B cell (primary cell): ENCODE data around the gene BTK. TPM values are rescaled to one million over a fixed set of nuclear protein-coding genes. Genes with fewer than 3 reads are reported as not detected.

Source experiments
- ATAC-seq: fragments of 200-7000 bp; cut with Tn5 transposase; one replicate; pipeline ENCODE4 v1.10.0; 2021; ENCODE audit warnings: low read depth, mild to moderate bottlenecking, moderate number of reproducible peaks, moderate library complexity
- CTCF ChIA-PET: fragments of 350-600 bp; sonication (Branson Sonifier 250); formaldehyde crosslinking; loops from one replicate; lab custom pipeline; 2021; ENCODE audit warnings: antibody characterized with exemption, inconsistent platforms; lab: Charles Lee
- POLR2A ChIA-PET: fragments of 350-600 bp; sonication (Branson Sonifier 250); formaldehyde crosslinking; loops from one replicate; lab custom pipeline; 2021; ENCODE audit warnings: antibody characterized with exemption; lab: Charles Lee
- DNase-seq: peaks from one replicate; pipeline ENCODE4 v3.0.0; 2013
- H2AFZ ChIP-seq: 2 replicates; pipeline ENCODE4 v1.6.1; 2012; ENCODE audit warnings: mild to moderate bottlenecking, low read depth, low read length; ENCODE audit not compliant: insufficient read depth, poor library complexity, severe bottlenecking
- H3K27ac ChIP-seq, 2 donors: 1 replicate in 1 of 2; 2 replicates in 1 of 2; pipeline ENCODE4 v1.5.1; 2012 to 2013; ENCODE audit warnings: low read length in 2 of 2, mild to moderate bottlenecking in 2 of 2, moderate library complexity in 1 of 2
- H3K27me3 ChIP-seq, 4 experiments: fragments of 200-600 bp in 1 of 4; sonication (generic) in 1 of 4; replicated peaks in 1 of 4; 1 replicate in 2 of 4; 2 replicates in 2 of 4; pipeline versions ENCODE4 v1.6.1 to v1.7.0; 2013 to 2016; ENCODE audit warnings: low read length in 3 of 4, mild to moderate bottlenecking in 2 of 4, mixed read lengths in 1 of 4, moderate library complexity in 1 of 4; ENCODE audit not compliant: insufficient read depth in 4 of 4, control insufficient read depth in 3 of 4; ENCODE audit errors: control extremely low read depth in 1 of 4
- H3K36me3 ChIP-seq, 2 experiments: replicated peaks in 1 of 2; 1 replicate in 1 of 2; 2 replicates in 1 of 2; pipeline versions ENCODE4 v1.6.1 to v1.7.1; 2013; ENCODE audit warnings: low read length in 1 of 2; ENCODE audit not compliant: insufficient read depth in 2 of 2, control insufficient read depth in 1 of 2; ENCODE audit errors: control extremely low read depth in 1 of 2, extremely low read depth in 1 of 2
- H3K4me1 ChIP-seq, 2 donors: fragments of 200-600 bp in 1 of 2; sonication (generic) in 1 of 2; 1 replicate in 1 of 2; 2 replicates in 1 of 2; pipeline versions ENCODE4 v1.5.1 to v1.6.1; 2013 to 2017; ENCODE audit warnings: low read length in 2 of 2; ENCODE audit not compliant: control insufficient read depth in 2 of 2, insufficient read depth in 2 of 2
- H3K4me2 ChIP-seq: replicated peaks from 2 replicates; pipeline ENCODE3; 2012; ENCODE audit warnings: mild to moderate bottlenecking, low read depth, low read length; ENCODE audit not compliant: poor library complexity, severe bottlenecking
- H3K4me3 ChIP-seq, 5 experiments: fragments of 200-600 bp in 1 of 5; sonication (generic) in 1 of 5; 1 replicate in 3 of 5; 2 replicates in 2 of 5; pipeline versions ENCODE4 v1.5.1 to v1.7.0; 2011 to 2016; ENCODE audit warnings: low read length in 4 of 5, mild to moderate bottlenecking in 4 of 5, low read depth in 2 of 5, control low read depth in 1 of 5, moderate library complexity in 1 of 5; ENCODE audit not compliant: insufficient read depth in 1 of 5; ENCODE audit errors: control extremely low read depth in 1 of 5, extremely low read depth in 1 of 5
- H3K79me2 ChIP-seq: fragments of 200-600 bp; sonication (generic); one replicate; pipeline ENCODE4 v1.6.0; 2016; ENCODE audit warnings: low read length; ENCODE audit not compliant: control insufficient read depth, insufficient read depth
- H3K9ac ChIP-seq: fragments of 200-600 bp; sonication (generic); 2 replicates; pipeline ENCODE4 v1.6.1; 2017; ENCODE audit warnings: mild to moderate bottlenecking, low read length, moderate library complexity
- H3K9me3 ChIP-seq, 3 donors: one replicate each; pipeline versions ENCODE4 v1.6.1 to v1.7.1; 2013; ENCODE audit warnings: low read length in 2 of 3; ENCODE audit not compliant: control insufficient read depth in 2 of 3, insufficient read depth in 1 of 3; ENCODE audit errors: control extremely low read depth in 1 of 3
- H4K20me1 ChIP-seq: 2 replicates; pipeline ENCODE4 v1.6.0; 2012; ENCODE audit warnings: mild to moderate bottlenecking, low read length; ENCODE audit not compliant: insufficient read depth, control insufficient read depth, poor library complexity, severe bottlenecking
- H3K27ac Mint-ChIP-seq: one replicate; pipeline ENCODE4 v1.8.0; 2021; ENCODE audit warnings: mixed read lengths
- H3K27me3 Mint-ChIP-seq: one replicate; pipeline ENCODE4 v1.8.0; 2021; ENCODE audit warnings: mixed read lengths
- H3K4me1 Mint-ChIP-seq: one replicate; pipeline ENCODE4 v1.8.0; 2021; ENCODE audit warnings: mixed read lengths
- H3K4me3 Mint-ChIP-seq: one replicate; pipeline ENCODE4 v1.8.0; 2021; ENCODE audit warnings: mixed read lengths
- H3K9me3 Mint-ChIP-seq: one replicate; pipeline ENCODE4 v1.8.0; 2022; ENCODE audit warnings: mixed read lengths; ENCODE audit not compliant: insufficient read depth
- CTCF ChIP-seq: fragments of 200-600 bp; IDR thresholded peaks from one replicate; pipeline ENCODE4 v1.8.0; 2022; ENCODE audit warnings: antibody characterized with exemption, mild to moderate bottlenecking
- EZH2 ChIP-seq: IDR thresholded peaks from 2 replicates; pipeline ENCODE4 v1.6.1; 2012; ENCODE audit warnings: borderline replicate concordance, low read depth, mild to moderate bottlenecking, moderate library complexity, low read length; ENCODE audit not compliant: insufficient read depth, poor library complexity, severe bottlenecking
- WGBS: methylation state at CpG from one replicate; pipeline ENCODE4 v1.1.5; 2013; ENCODE audit warnings: missing lambda C conversion rate; ENCODE audit not compliant: insufficient coverage; 5-methylcytosine and 5-hydroxymethylcytosine counted together
- intact Hi-C: fragments of 100-400 bp; cut with micrococcal nuclease; formaldehyde crosslinking; loops from one replicate; pipeline ENCODE4 v1.10.0; 2022
- polyA plus RNA-seq: library from polyadenylated mRNA; depleted of rRNA; stranded (reverse); fragments of >200 nt; gene quantifications from 2 replicates; pipeline ENCODE4 v1.2.3, GENCODE V29; 2012
- total RNA-seq, 2 donors: library from RNA; stranded (reverse); fragments of 120-200 nt in 1 of 2; gene quantifications; 1 replicate in 1 of 2; 2 replicates in 1 of 2; pipeline versions ENCODE4 v1.2.3 to v1.2.4, GENCODE V29; 2013 to 2022

Gene BTK
- total and polyA plus RNA-seq, 2 donors (not counting 1 experiment from before 2014, with no cell fraction given), result 166 to 235 TPM

DNA sequence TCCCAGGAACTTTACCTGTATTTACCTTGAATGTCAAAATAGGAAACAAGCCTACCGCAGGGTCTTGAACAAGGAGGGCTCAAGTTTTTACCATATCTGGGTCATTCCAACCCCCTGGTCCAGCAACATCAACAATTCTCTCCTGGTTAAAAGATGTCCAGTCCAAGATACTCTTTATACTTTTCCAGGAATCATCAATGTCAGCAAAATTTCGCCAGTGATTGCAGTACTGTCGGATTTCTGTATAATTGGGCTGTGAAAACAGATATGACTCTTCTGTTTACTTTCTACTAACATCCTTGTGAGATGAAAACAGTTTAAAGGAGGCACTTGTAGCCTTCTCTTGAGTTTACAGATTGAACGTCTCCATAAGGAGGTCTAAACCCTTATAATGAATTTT is 12.7 kb upstream of the BTK start:
- Histone ChIP-seq H3K79me2 (peaks cover under 1% of the 10 kb centered on the region), H3K36me3 (peaks cover 0 to 7% of the 10 kb centered on the region in 2 experiments), H2AFZ (no peak overlapping the region), H3K9me3 (no peaks in the 10 kb centered on the region), H3K27me3 (no peaks in the 10 kb centered on the region), H4K20me1 (no peaks in the 10 kb centered on the region), H3K4me1 (no peaks in the 10 kb centered on the region), H3K4me2 (no peak overlapping the region), H3K27ac (no peak overlapping the region), H3K9ac (no peak overlapping the region), H3K4me3 (no peak overlapping the region)
- DNase-seq (no peak), ATAC-seq (no peak)
- no peak for TF ChIP-seq EZH2
- Mint-ChIP-seq H3K9me3 (no peaks in the 10 kb centered on the region), H3K27me3 (no peaks in the 10 kb centered on the region), H3K27ac (no peak overlapping the region), H3K4me1 (peaks cover 6% of the 10 kb centered on the region), H3K4me3 (no peak overlapping the region)
- intact Hi-C loops, result no loop called here
- POLR2A ChIA-PET, result no interaction called here
- CTCF ChIA-PET, result no interaction called here
- WGBS, result 100% methylated on average over 1 of the region's 4 CpGs

- no peak for DNase-seq
- H3K27ac Mint-ChIP-seq, result no peak overlapping the region
- ChIA-PET CTCF (interaction anchor here (0.6 kb wide), 2 partner anchors 40 to 46 kb away, joined by 3 read pairs; no protein-coding TSS in a partner anchor), POLR2A (no interaction called here)
- no peak overlapping the region for H3K4me3 ChIP-seq
- H4K20me1 ChIP-seq, result no peaks in the 10 kb centered on the region
- no peaks in the 10 kb centered on the region for H3K9me3 ChIP-seq
- H3K4me2 ChIP-seq, result no peak overlapping the region
- TF ChIP-seq EZH2, result no peak
- no peak for TF ChIP-seq CTCF
- no CpG with 5 or more reads among the region's 4 CpGs for WGBS
- no peaks in the 10 kb centered on the region for H3K79me2 ChIP-seq
- H3K9ac ChIP-seq, result no peak overlapping the region
- H3K27me3 ChIP-seq, result no peaks in the 10 kb centered on the region
- no peak overlapping the region for H2AFZ ChIP-seq
- no peaks in the 10 kb centered on the region for H3K27me3 Mint-ChIP-seq
- H3K9me3 Mint-ChIP-seq, result no peaks in the 10 kb centered on the region
- H3K4me3 Mint-ChIP-seq, result no peak overlapping the region
- no peak overlapping the region for H3K27ac ChIP-seq
- H3K4me1 Mint-ChIP-seq, result peaks cover 13% of the 10 kb centered on the region
- no peak for ATAC-seq
- intact Hi-C loops, result no loop called here
- H3K36me3 ChIP-seq, result peaks cover 0 to 12% of the 10 kb centered on the region in 2 experiments
- H3K4me1 ChIP-seq, result no peaks in the 10 kb centered on the region
These were observed 11.8 kb upstream of the BTK start for GRCh38 chrX:101397779-101398178.
